HFF-Myc (cell line): ENCODE measurements around the gene SLC49A3.

Experiments used
- DNase-seq: peaks from one replicate; pipeline ENCODE4 v3.0.0-alpha.2; 2011; ENCODE audit warnings: low read depth; ENCODE audit errors: extremely low read depth
- H3K4me3 ChIP-seq: replicated peaks from 2 replicates; pipeline ENCODE4 v1.5.1; 2011; ENCODE audit warnings: low read depth, mild to moderate bottlenecking, control low read depth, low read length
- TF ChIP-seq, protein P1 (sequence below): IDR thresholded peaks from 2 replicates; pipeline ENCODE4 v1.5.1; 2012; ENCODE audit warnings: mild to moderate bottlenecking, low read depth, low read length, control low read depth; ENCODE audit errors: missing control alignments

Gene SLC49A3

DNA sequence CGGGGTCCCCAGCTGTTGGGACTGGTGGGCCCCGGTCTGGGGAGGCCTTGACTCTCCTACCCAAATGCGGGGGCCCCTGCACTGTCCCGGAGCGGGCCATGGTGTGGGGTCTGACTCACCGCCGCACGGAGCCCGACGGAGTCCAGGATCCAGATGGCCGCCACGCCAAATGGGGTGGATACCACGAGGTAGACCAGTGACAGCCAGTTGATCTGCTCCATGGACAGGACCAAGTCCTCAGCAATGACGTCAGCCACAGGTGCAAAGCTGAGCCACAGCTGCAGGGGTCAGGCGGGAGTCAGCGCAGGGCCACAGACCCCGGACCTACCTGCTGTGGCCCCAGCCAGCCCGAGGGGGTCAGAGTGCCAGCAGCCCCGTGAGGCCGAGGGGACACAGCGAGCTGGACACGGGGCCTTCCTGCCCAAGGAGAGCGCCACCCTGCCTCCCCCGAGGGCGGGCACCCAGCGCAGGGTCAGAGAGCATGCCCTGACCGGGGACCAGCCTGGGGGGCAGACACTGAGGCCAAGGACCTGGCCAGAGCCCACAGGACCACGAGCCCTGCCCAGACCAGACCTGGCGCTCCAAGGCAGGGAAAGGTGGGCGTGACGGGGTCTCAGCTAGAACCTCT, 2.4 kb downstream of the SLC49A3 start:
- TF ChIP-seq, protein P1, sequence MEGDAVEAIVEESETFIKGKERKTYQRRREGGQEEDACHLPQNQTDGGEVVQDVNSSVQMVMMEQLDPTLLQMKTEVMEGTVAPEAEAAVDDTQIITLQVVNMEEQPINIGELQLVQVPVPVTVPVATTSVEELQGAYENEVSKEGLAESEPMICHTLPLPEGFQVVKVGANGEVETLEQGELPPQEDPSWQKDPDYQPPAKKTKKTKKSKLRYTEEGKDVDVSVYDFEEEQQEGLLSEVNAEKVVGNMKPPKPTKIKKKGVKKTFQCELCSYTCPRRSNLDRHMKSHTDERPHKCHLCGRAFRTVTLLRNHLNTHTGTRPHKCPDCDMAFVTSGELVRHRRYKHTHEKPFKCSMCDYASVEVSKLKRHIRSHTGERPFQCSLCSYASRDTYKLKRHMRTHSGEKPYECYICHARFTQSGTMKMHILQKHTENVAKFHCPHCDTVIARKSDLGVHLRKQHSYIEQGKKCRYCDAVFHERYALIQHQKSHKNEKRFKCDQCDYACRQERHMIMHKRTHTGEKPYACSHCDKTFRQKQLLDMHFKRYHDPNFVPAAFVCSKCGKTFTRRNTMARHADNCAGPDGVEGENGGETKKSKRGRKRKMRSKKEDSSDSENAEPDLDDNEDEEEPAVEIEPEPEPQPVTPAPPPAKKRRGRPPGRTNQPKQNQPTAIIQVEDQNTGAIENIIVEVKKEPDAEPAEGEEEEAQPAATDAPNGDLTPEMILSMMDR: no peak
- no peak for DNase-seq
- H3K4me3 ChIP-seq: no peak overlapping the region

DNA sequence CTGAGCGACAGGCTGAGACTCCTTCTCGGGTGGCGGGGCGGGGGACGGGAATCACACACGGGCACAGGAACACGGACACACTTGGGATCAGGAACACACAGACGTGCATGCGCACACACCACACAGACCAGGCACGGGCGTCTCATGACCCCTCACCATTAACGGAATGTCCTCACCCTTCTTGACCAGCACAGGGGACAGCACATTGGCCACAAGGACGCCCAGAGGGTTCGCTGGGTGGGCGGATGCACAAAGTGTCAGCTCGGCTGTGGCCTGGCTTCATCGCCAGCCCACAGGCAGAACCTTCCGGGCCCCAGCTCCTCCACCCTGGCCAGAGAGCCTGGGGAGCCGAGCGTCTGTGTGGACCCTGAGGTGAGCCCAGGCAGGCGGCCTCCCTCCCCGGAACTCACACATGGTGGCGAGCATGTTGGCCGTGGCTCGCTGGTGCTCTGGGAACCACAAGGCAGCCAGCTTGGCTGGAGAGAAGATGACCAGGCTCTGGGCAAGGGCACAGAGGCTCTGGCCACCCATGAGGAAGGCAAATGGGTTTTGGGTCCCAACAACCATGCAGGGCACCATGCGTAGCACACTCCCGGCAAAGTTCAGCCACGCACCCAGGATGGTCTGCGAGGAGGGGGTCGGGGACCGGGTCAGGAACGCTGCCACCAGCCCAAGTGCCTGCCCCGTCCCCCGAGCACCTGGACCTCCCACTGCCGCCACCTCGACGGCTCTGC, 3.1 kb downstream of the SLC49A3 start:
- no peak for DNase-seq
- H3K4me3 ChIP-seq: no peak overlapping the region
- TF ChIP-seq, protein P1: no peak

DNA sequence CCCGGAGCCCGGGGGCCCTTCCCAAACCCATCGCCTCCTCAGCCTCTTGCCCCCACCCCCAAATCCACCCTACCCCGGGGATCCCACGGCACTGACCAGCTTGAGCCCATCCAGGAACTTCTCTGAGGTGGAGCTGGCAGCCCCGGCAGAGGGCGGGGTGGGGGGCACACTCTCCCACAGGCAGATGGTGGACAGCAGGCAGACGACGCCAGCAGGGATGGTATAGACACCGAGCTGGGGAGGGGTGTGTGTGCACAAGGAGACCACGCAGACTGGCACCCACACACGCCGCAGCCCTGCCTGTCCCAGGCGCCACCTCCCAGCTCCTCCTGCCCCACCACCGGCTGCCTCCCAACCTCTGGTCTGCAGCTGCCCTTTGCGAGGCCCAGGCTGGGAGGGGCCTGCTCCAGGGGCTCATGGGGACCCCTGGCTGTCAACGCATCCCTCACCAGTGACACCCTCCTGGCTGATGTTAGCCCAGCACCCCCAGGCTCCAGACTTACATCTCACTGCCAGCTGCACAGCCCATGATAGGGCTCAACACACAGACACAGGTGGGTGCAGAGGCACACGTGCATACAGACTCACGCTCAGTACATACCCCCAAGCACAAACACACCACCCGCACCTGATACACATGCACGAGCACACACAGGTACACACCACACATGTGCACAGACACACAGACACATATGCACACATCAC, 4.2 kb downstream of the SLC49A3 start:
- no peak overlapping the region for H3K4me3 ChIP-seq
- TF ChIP-seq, protein P1: no peak
- no peak for DNase-seq

DNA sequence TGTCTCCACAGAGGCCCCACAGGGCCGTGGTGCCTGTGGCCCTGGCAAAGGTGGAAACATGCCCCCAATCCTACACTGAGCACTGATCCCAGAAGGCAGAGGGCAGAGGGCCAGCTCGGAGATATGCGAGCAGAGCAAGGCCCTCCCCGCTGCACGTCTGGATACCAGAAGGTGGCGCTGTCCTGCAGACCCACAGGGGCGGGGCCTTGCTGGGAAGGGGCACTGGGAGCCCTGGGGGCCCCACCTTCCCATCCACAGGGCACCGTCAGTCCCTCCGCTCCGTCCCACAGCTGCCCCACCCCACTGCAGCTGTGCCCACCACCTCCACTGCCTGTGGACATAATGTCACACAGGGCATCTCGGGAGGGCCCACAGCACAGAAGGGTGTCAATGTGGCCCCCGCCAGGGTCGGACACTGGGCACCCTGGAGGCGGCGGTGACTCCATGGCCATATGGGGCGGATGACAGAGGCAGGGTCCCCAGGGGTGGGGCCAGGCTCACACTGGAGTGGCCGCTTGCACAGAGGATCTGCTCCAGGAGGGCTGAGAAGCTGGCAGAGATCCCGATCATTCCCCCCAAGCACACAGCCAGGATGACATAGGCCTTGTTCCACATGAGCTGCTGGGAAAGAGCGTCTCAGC, 4.8 kb downstream of the SLC49A3 start:
- no peak for DNase-seq
- TF ChIP-seq, protein P1: peak; percentile 79
- no peak overlapping the region for H3K4me3 ChIP-seq

DNA sequence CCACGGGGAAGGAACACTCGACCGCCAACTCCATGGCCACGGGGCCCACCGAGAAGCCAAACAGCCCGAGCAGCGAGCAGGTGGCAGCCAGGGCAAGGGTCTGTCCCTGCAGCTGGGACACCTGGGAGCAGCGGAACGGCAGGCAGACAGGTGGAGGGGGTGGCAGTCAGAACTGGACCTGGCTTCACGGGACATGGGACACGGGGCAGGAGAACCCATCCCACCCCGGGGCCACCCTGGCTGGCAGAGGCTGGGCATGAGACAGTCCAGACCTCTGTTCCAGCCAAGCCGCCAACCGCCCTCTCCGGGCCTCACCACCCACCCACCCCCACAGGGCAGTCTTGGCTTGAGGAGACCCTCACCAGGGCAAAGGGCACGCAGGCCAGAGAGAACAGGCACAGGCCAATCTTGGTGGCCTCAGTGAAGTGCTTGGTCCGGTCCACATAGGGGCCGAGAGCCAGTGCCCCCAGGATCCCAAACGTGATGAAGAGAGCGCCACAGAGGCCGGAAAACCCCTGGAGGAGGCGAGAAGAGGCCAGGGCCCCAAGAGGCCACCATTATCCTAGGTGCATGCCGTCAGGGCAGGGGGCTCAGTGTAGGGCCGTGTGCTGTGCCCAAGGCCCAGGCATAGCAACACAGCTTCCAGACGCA, 5.6 kb downstream of the SLC49A3 start:
- TF ChIP-seq, protein P1: no peak
- no peak overlapping the region for H3K4me3 ChIP-seq
- DNase-seq: no peak

DNA sequence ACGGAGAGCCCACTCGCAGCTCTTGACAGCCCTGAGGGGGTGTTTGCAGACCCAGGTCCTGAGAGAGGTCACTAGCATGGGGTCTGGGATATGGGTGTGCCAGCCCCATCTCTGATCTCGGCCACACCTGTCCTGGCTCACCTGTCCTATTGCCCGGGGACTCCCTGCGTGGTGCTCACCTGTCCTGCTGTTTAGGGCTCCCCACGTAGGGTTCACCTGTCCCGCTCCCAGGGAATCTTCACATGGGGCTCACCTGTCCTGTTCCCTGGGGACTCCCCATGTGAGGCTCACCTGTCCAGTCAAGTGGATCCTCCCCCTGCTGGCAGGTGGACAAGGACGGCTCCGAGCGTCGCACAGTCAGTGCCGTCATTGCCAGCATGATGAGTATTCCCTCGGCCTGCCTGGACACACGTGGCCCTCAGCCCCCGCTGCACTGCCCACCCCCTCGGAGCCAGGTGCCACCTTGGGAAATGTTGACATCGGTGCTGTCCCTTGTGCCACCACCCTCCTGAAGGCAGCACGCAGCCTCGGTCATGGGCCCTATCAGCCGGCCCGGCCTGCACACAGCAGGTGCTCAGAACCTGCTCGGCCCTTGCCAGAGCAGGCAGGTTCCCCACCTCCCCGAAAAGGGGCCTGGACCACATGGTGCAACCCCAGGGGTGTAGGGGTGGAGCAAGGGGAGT, 6.3 kb downstream of the SLC49A3 start:
- H3K4me3 ChIP-seq: no peak overlapping the region
- no peak for DNase-seq
- TF ChIP-seq, protein P1: no peak
